AG04449 (cell line): ENCODE measurements around the gene DCTN3.

Experiments used
- CTCF ChIA-PET: fragments of 350-600 bp; formaldehyde crosslinking; extraction: SDS; loops from one replicate; lab custom pipeline; 2021; ENCODE audit warnings: antibody characterized with exemption; lab: Yijun Ruan, JAX
- POLR2A ChIA-PET: fragments of 400-600, 350-600 bp; formaldehyde crosslinking; extraction: SDS; loops from one replicate; lab custom pipeline; 2020; ENCODE audit warnings: antibody characterized with exemption, inconsistent platforms; lab: Yijun Ruan, JAX
- DNase-seq: peaks from one replicate; pipeline ENCODE4 v3.0.0-alpha.2; 2010; ENCODE audit warnings: low read depth, low spot score
- H3K4me3 ChIP-seq: 2 replicates; pipeline ENCODE4 v1.5.1; 2011; ENCODE audit warnings: low read depth, mild to moderate bottlenecking, control low read depth, low read length
- TF ChIP-seq, protein P1 (sequence below): IDR thresholded peaks from one replicate; pipeline ENCODE4 v1.5.1; 2011; ENCODE audit warnings: mild to moderate bottlenecking, moderate library complexity, low read length, control low read depth, inconsistent platforms; ENCODE audit not compliant: insufficient read depth; ENCODE audit errors: missing control alignments

The DCTN3 gene

DNA sequence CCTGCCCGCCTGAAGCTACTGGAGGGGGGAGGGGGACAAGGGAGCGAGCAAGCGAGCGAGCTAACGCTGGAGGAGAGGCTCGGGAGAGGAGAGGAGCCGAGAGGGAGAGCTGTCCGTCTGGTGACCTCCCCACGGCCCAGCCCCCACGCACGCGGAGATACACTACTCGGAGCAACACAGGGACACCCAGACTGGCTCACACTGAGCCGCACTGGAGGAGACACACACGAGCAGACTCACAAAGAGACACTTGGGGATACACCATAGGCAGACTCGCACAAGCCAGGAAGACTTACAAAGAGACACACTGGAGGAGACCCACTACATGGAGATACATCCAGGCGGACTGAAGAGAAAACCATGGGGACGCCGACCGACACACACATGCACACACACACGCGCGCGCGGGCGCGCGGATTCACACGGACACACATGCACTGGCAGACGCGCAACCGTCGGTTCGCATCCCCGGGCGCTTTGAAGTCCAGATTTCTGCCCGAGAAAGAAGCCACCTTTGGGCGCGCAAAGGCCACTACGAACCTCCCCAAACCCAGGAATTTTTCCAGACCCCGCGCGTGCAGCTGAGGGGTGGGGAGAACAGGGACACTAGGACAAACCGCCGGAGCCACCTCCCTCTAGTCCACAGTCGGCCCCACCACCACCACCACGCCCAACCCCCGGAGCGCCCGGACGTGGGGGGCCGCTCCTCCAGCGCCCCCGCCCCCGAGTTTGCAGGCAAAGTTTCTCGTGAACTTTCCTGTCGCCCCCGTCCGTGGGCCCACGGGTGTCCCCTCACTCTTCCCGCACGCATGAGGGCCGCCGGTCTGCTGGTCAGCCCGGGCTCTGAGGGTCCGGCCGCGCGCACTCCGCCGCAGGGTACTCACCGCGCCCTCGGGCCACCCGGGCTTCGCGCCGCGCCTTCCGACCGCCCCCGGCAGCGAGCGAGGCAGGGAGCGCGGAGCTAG is 31.3 kb downstream of the DCTN3 start:
- TF ChIP-seq, protein P1, sequence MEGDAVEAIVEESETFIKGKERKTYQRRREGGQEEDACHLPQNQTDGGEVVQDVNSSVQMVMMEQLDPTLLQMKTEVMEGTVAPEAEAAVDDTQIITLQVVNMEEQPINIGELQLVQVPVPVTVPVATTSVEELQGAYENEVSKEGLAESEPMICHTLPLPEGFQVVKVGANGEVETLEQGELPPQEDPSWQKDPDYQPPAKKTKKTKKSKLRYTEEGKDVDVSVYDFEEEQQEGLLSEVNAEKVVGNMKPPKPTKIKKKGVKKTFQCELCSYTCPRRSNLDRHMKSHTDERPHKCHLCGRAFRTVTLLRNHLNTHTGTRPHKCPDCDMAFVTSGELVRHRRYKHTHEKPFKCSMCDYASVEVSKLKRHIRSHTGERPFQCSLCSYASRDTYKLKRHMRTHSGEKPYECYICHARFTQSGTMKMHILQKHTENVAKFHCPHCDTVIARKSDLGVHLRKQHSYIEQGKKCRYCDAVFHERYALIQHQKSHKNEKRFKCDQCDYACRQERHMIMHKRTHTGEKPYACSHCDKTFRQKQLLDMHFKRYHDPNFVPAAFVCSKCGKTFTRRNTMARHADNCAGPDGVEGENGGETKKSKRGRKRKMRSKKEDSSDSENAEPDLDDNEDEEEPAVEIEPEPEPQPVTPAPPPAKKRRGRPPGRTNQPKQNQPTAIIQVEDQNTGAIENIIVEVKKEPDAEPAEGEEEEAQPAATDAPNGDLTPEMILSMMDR: no peak
- no peak for DNase-seq
- ChIA-PET POLR2A (no interaction called here), CTCF (interaction anchor here (0.5 to 3.2 kb wide), 8 partner anchors 9 to 185 kb away, joined by 3 to 15 read pairs (median 4); no protein-coding TSS in a partner anchor)
- no peak overlapping the region; the same call in 1 of the 2 replicates for H3K4me3 ChIP-seq

DNA sequence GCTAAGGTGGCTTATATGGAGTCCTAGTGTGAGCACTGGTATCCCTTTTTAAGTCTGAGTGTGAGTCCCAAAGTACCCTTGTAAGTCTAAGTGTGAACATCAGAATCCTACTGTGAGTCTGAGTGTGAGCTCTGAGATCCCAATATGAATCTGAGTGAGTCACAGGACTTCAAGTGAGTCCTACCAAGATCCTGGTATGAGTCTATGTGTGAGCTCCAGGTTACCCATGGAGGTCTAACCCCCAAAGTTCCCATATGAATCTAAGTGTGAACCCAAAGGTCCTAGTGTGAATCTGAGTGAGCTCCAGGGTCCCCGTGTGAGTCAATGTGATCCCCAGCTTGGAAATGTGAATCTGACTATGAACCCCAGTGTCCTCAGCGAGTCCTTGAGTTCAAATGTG is 33.0 kb downstream of the DCTN3 start:
- H3K4me3 ChIP-seq: no peak overlapping the region
- CTCF ChIA-PET: interaction anchor here (0.7 to 3.2 kb wide), 9 partner anchors 11 to 85 kb away, joined by 3 to 15 read pairs (median 4); no protein-coding TSS in a partner anchor
- TF ChIP-seq, protein P1: no peak
- DNase-seq: no peak
- POLR2A ChIA-PET: no interaction called here

DNA sequence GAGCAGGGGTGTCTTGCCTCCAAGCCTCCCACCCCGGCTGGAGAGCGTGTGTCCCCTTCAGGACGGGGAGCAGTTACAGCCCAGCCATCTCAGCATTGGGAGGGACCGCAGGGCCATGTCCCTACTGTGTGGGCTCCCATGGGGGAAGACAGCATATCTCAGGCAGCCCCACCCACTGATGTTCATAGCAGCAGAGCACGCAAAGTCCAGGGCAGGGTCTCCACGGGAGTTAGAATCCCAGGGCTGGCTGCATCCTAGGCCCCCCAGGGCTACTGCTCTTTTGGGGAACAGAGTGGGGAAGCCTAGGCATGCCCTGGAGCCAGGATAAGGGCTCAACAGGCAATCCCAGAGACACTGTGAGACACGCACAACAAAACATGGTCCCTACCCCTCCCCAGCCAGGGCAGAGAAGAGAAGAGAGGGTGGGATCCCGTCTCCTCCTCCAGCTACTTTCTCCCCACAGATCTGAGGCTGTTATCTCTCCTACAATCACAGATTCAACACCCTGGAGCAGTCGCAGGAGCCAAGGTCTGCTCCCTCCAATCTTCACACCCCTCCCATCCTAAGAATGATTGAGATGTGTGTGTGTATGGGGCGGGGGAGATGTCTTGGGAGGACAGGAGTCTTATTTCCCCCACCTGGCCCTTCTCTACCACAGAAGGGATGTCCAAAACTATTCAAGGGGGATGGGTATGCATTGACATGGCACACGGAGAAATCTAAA is 34.2 kb downstream of the DCTN3 start:
- TF ChIP-seq, protein P1: no peak
- no peak for DNase-seq
- no peak overlapping the region for H3K4me3 ChIP-seq
- POLR2A ChIA-PET: interaction anchor here (0.6 kb wide), 1 partner anchor 45 kb away, joined by 3 read pairs; no protein-coding TSS in a partner anchor
- CTCF ChIA-PET: interaction anchor here (1.3 to 1.6 kb wide), 2 partner anchors 16 to 38 kb away, joined by 3 to 6 read pairs; no protein-coding TSS in a partner anchor

DNA sequence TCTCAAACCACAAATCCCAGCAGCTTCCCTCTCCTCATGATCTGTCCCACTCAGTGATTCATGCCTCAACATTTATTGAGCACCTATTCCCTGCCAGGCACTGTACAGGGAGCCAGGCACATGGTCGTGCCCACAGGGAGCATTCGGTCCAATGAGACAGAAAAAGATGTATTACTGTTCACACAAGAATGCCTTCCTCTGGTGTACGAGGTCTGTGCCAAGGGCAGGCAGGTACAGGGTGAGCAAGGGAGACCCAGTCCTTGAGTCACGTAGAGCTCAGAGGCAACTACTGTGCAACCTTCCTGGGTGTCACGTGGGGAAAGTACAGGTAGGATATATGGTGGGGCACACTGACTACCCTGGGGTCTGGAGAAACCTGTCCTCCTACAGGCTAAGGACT is 35.3 kb downstream of the DCTN3 start:
- no peak for DNase-seq
- ChIA-PET POLR2A (interaction anchor here (0.6 kb wide), 1 partner anchor 496 kb away, joined by 4 read pairs; no protein-coding TSS in a partner anchor), CTCF (interaction anchor here (1.2 to 2.5 kb wide), 4 partner anchors 19 to 253 kb away, joined by 3 to 15 read pairs (median 6); no protein-coding TSS in a partner anchor)
- no peak overlapping the region for H3K4me3 ChIP-seq
- TF ChIP-seq, protein P1: no peak

DNA sequence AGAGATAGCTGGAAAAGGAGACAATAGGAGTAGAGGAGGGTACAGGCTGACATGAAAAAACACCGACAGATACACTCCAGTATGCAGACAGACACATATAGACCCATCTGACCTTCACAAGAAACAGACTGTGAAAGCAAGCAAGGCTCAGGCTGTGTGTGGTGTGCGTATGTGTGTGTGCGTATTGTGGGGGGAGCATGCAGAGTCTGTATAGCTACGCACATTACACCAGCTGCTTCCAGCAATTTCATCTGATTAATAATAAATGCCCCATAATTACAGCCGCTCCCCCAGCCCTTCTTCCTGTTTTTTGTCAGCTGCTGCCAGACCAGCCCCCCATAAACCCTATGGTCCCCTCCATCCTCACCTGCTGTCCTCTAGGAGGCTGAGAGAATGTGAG is 37.5 kb downstream of the DCTN3 start:
- no peak for DNase-seq
- TF ChIP-seq, protein P1: no peak
- H3K4me3 ChIP-seq: no peak overlapping the region
- CTCF ChIA-PET: interaction anchor here (2.2 to 11.5 kb wide), 4 partner anchors 11 to 179 kb away, joined by 8 to 119 read pairs (median 12); no protein-coding TSS in a partner anchor
- POLR2A ChIA-PET: no interaction called here
